HepG2 (cell line): ENCODE data around the gene CYSRT1. TPM values are rescaled to one million over a fixed set of nuclear protein-coding genes. Genes with fewer than 3 reads are reported as not detected.

Experiments used
- ATAC-seq: fragments of 200-7000 bp; cut with Tn5 transposase; 3 replicates; pipeline ENCODE4 v1.9.1; 2020; ENCODE audit warnings: mild to moderate bottlenecking, moderate library complexity
- BruUV-seq: library from RNA; stranded (reverse); fragments of 400-500 nt; replicated peaks from 2 replicates; lab custom pipeline; 2021; lab: Mats Ljungman, UMichigan
- CTCF ChIA-PET: fragments of 300-600 bp; formaldehyde crosslinking; extraction: SDS; loops from one replicate; lab custom pipeline; 2021; ENCODE audit warnings: low total read pairs, inconsistent platforms, low intra/inter-chr PET ratio; lab: Yijun Ruan, JAX
- POLR2A ChIA-PET: fragments of 350-600 bp; sonication (Branson Sonifier 250); formaldehyde crosslinking; loops from one replicate; lab custom pipeline; 2020; ENCODE audit warnings: antibody characterized with exemption, inconsistent platforms; lab: Yijun Ruan, JAX
- DNase-seq: peaks from one replicate; pipeline ENCODE4 v3.0.0-alpha.2; 2015; ENCODE audit warnings: low spot score
- FAIRE-seq: peaks from 3 replicates; lab custom pipeline; 2011; peaks lifted over from hg19 to GRCh38; lab: Jason Lieb, UNC
- H2AFZ ChIP-seq: one replicate; pipeline ENCODE4 v1.6.1; 2011; ENCODE audit warnings: low read length, inconsistent platforms
- H3K27ac ChIP-seq: fragments of 300-600 bp; 3 replicates; pipeline ENCODE4 v1.8.0; 2011; ENCODE audit warnings: mixed run types, mild to moderate bottlenecking, mixed read lengths, low read length, inconsistent platforms; ENCODE audit not compliant: insufficient read depth; ENCODE audit errors: extremely low read length
- H3K27me3 ChIP-seq, 2 experiments: fragments of 200-600 bp in 1 of 2; 2 replicates in 1 of 2; 3 replicates in 1 of 2; pipeline versions ENCODE4 v1.6.0 to v1.8.0; 2011; ENCODE audit warnings: low read length in 2 of 2, mild to moderate bottlenecking in 2 of 2, moderate library complexity in 2 of 2, inconsistent platforms in 1 of 2; ENCODE audit not compliant: insufficient read depth in 2 of 2, control insufficient read depth in 1 of 2
- H3K36me3 ChIP-seq, 2 experiments: fragments of 200-600 bp in 1 of 2; replicated peaks in 1 of 2; 2 replicates in 1 of 2; 3 replicates in 1 of 2; pipeline versions ENCODE4 v1.5.1 to v1.8.0; 2011; ENCODE audit warnings: low read length in 2 of 2, inconsistent platforms in 1 of 2; ENCODE audit not compliant: insufficient read depth in 2 of 2, control insufficient read depth in 1 of 2
- H3K4me1 ChIP-seq: 2 replicates; pipeline ENCODE4 v1.5.1; 2012; ENCODE audit warnings: low read length, inconsistent platforms; ENCODE audit not compliant: insufficient read depth
- H3K4me2 ChIP-seq: 2 replicates; pipeline ENCODE4 v1.6.0; 2011; ENCODE audit warnings: low read depth, low read length, inconsistent platforms
- H3K4me3 ChIP-seq, 3 experiments: fragments of 200-600 bp in 1 of 3; sonication (generic), shearing (Covaris generic) in 1 of 3; replicated peaks in 1 of 3; 2 replicates each; pipeline ENCODE4 v1.5.1; 2011 to 2016; ENCODE audit warnings: low read length in 3 of 3, inconsistent platforms in 2 of 3, low read depth in 2 of 3, mild to moderate bottlenecking in 2 of 3, control low read depth in 1 of 3, mixed read lengths in 1 of 3; ENCODE audit not compliant: insufficient read depth in 1 of 3
- H3K79me2 ChIP-seq: one replicate; pipeline ENCODE4 v1.6.1; 2011; ENCODE audit warnings: low read length, inconsistent platforms; ENCODE audit not compliant: insufficient read depth
- H3K9ac ChIP-seq: 2 replicates; pipeline ENCODE4 v1.6.0; 2011; ENCODE audit warnings: mild to moderate bottlenecking, low read depth, low read length, inconsistent platforms; ENCODE audit not compliant: insufficient read depth
- H3K9me3 ChIP-seq: 2 replicates; pipeline ENCODE4 v1.5.1; 2012; ENCODE audit warnings: mild to moderate bottlenecking, low read length
- H4K20me1 ChIP-seq: 2 replicates; pipeline ENCODE4 v1.6.0; 2011; ENCODE audit warnings: inconsistent platforms, mild to moderate bottlenecking, low read length, moderate library complexity; ENCODE audit not compliant: insufficient read depth
- IKZF4 ChIP-seq: sonication (generic); formaldehyde crosslinking; IDR thresholded peaks from 2 replicates; pipeline ENCODE4 v1.5.1; 2020; ENCODE audit warnings: borderline replicate concordance, mild to moderate bottlenecking, low read depth, missing genetic modification reagents; ENCODE audit errors: not compliant biosample characterization
- KMT2B ChIP-seq: IDR thresholded peaks from 2 replicates; pipeline ENCODE4 v1.6.1; 2016; ENCODE audit warnings: missing genetic modification reagents, missing compliant biosample characterization
- MLXIP ChIP-seq: sonication (generic); formaldehyde crosslinking; IDR thresholded peaks from 2 replicates; pipeline ENCODE4 v1.9.0; 2021; ENCODE audit warnings: missing genetic modification reagents, borderline replicate concordance
- SIN3B ChIP-seq: fragments of 150-350 bp; IDR thresholded peaks from 2 replicates; pipeline ENCODE4 v1.6.1; 2014; ENCODE audit warnings: low read length
- STAT5B ChIP-seq: sonication (generic); formaldehyde crosslinking; IDR thresholded peaks from 2 replicates; pipeline ENCODE4 v1.4.0; 2020; ENCODE audit warnings: missing genetic modification reagents
- THAP11 ChIP-seq: IDR thresholded peaks from 2 replicates; pipeline ENCODE4 v1.6.1; 2016; ENCODE audit warnings: missing biosample characterization, missing genetic modification reagents
- ZFX ChIP-seq: sonication (generic); formaldehyde crosslinking; IDR thresholded peaks from 2 replicates; pipeline ENCODE4 v1.4.0; 2020; ENCODE audit warnings: mild to moderate bottlenecking, low read depth, missing genetic modification reagents, moderate library complexity
- ZNF121 ChIP-seq: sonication (generic); formaldehyde crosslinking; IDR thresholded peaks from 2 replicates; pipeline ENCODE4 v1.5.0; 2020; ENCODE audit warnings: mild to moderate bottlenecking, missing genetic modification reagents
- ZNF207 ChIP-seq: fragments of 450-650 bp; IDR thresholded peaks from 2 replicates; pipeline ENCODE4 v1.6.1; 2016; ENCODE audit warnings: antibody characterized with exemption, borderline replicate concordance
- WGBS: methylation state at CpG from one replicate; pipeline ENCODE4 v1.1.6; 2017; ENCODE audit warnings: low lambda C conversion rate; 5-methylcytosine and 5-hydroxymethylcytosine counted together
- in situ Hi-C: cut with HindIII; loops from 2 replicates; pipeline ENCODE4 v1.10.0; 2017; ENCODE audit warnings: low pct_unique_long_range_greater_than_20kb; ENCODE audit not compliant: extremely low pct_ligation_motif_present
- intact Hi-C: fragments of 100-400 bp; cut with micrococcal nuclease; formaldehyde crosslinking; loops from one replicate; pipeline ENCODE4 v1.10.0; 2022; ENCODE audit not compliant: unreplicated experiment
- polyA plus RNA-seq, 8 experiments: library from polyadenylated mRNA; depleted of rRNA in 3 of 8; stranded (reverse) in 7 of 8; unstranded in 1 of 8; fragments of >200 nt; fragmentation: Illumina TruSeq in 4 of 8; extraction: Trizol in 4 of 8; gene quantifications; 2 replicates each; pipeline versions ENCODE4 v1.2.1 to v1.2.3, GENCODE V29; 2011 to 2016; ENCODE audit warnings: low read depth in 4 of 8, missing spikeins in 1 of 8, mixed read lengths in 1 of 8; ENCODE audit not compliant: insufficient read depth in 1 of 8
- total RNA-seq, 5 experiments: library from RNA; depleted of rRNA; stranded (reverse); fragments of >200 nt; fragmentation: Illumina TruSeq; extraction: Trizol; gene quantifications; 2 replicates each; pipeline ENCODE4 v1.2.3, GENCODE V29; 2016; ENCODE audit warnings: low read depth in 1 of 5
- TF ChIP-seq, protein P1 (sequence below): sonication (generic); formaldehyde crosslinking; IDR thresholded peaks from 2 replicates; pipeline ENCODE4 v1.4.0; 2020; ENCODE audit warnings: mild to moderate bottlenecking, missing genetic modification reagents
- TF ChIP-seq, protein P2 (sequence below): sonication (generic); formaldehyde crosslinking; conservative IDR thresholded peaks from 2 replicates; pipeline ENCODE4 v1.4.0; 2020; ENCODE audit warnings: mild to moderate bottlenecking, missing genetic modification reagents, moderate library complexity

Gene CYSRT1
- total and polyA plus RNA-seq, 2 of the 13 experiments (the other 11 are each of a cell fraction or from before 2014, with no cell fraction given) = 1.5 to 2.1 TPM

DNA sequence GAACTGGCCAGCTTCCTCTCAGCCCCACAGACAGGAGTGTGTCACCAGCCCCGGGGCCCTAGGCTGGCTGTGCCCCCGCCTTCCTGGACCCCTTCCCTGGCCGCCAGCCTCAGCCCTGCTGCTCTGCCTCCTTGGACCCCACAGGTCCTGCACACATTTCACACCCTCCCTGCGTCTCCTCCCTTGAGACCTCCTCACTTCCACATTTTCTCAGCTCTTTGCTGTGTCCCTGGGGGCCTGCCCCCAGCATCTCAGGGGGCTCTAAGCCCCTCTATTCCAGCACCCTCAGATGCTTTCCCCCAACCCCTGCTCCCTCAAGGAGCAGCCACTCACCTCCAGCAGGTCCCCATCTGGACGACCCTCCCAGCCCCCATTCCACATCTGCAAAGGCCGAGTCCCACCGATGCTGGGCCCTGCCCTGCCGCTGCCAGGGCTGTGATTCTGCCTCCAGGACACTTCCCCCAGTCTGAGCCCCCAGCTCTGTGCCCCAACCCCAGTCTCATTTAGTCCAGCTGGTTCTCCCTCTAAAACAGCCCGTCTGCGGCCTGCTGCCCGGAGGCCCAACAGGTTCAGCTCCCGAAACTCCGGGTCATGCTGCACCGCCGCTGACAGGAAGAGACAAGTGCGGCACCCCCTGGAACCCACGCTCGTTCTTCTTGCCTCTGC lies 9.9 kb downstream of the CYSRT1 start (continued):
- no peak for TF ChIP-seq ZNF207
- TF ChIP-seq, protein P1, sequence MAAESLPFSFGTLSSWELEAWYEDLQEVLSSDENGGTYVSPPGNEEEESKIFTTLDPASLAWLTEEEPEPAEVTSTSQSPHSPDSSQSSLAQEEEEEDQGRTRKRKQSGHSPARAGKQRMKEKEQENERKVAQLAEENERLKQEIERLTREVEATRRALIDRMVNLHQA (CRISPR knock-in tag) = no peak

DNA sequence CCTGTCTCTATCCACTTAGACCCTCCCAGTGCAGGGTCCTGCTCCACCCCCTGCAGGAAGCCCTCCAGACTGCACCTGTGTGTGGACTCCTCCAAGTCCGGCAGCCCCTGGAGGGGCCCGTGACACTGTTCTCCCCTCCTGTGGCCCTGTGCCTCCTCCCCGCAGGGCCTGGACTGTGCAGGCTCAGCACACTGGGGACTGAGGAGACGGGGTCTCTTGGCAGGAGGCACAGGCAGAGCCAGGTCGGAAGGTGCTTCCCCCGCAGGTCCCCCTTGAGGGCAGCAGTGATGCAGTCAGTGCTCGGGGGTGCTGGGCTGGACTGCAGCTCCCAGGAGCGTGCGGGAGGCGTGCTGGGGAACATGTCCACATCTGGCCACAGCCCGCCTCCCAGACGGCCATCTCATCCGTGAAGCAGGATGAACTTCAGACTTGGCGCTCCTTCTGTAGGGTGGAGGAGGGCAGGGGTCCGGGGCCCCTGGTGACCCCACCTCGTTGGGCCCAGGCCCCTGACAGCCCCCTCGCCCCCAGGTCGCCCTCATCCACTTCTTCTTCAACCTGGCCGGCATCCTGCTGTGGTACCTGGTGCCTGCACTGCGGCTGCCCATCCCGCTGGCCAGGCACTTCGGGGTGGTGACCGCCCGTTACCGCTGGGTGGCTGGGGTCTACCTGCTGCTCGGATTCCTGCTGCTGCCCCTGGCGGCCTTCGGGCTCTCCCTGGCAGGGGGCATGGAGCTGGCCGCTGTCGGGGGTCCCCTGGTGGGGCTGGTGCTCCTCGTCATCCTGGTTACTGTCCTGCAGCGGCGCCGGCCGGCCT lies 10.7 kb downstream of the CYSRT1 start:
- FAIRE-seq (no peak), ATAC-seq (peak; percentile 53), DNase-seq (peak; percentile 45)
- Histone ChIP-seq H3K9me3 (no peaks in the 10 kb centered on the region), H3K27ac (peak overlapping the region; percentile 68), H3K27me3 (no peaks in the 10 kb centered on the region), H3K36me3 (no peaks in the 10 kb centered on the region), H3K4me1 (peaks cover 59% of the 10 kb centered on the region), H2AFZ (no peak overlapping the region), H3K4me2 (peak overlapping the region; percentile 85), H3K9ac (peak overlapping the region; percentile 72), H4K20me1 (no peaks in the 10 kb centered on the region), H3K4me3 (peak overlapping the region; percentile 67 to 81 (median 72)), H3K79me2 (peaks cover 15% of the 10 kb centered on the region)
- ChIA-PET POLR2A (interaction anchor here (0.7 to 7.4 kb wide), 14 partner anchors 8 to 180 kb away, joined by 4 to 78 read pairs (median 7); partner anchors contain the start of genes ANAPC2, CYSRT1, MAN1B1 and NELFB), CTCF (interaction anchor here (0.9 to 2.6 kb wide), 10 partner anchors 12 to 117 kb away, joined by 3 to 19 read pairs (median 3); partner anchors contain the start of genes ANAPC2, SSNA1 and TOR4A)
- BruUV-seq = no TSS peak
- in situ Hi-C loops = no loop called here
- 0% methylated on average over 3 of the region's 35 CpGs for WGBS
- intact Hi-C loops = loop anchor here (2.0 kb wide), 1 partner anchor 13 kb away; the partner anchor contains the start of gene RNF208
- TF ChIP-seq KMT2B (0 out of 2 replicates have a peak, but pooled peaks have one; percentile 9), THAP11 (CRISPR knock-in tag) (peak; percentile 35; the same call in 1 of the 2 replicates), ZFX (CRISPR knock-in tag) (peak; percentile 8; the same call in 1 of the 2 replicates), STAT5B (CRISPR knock-in tag) (0 out of 2 replicates have a peak, but pooled peaks have one; percentile 54), SIN3B (no peak; the same call in 1 of the 2 replicates), ZNF121 (CRISPR knock-in tag) (no peak), MLXIP (0 out of 2 replicates have a peak, but pooled peaks have one; percentile 42), IKZF4 (CRISPR knock-in tag) (peak; percentile 75)
- TF ChIP-seq, protein P2, sequence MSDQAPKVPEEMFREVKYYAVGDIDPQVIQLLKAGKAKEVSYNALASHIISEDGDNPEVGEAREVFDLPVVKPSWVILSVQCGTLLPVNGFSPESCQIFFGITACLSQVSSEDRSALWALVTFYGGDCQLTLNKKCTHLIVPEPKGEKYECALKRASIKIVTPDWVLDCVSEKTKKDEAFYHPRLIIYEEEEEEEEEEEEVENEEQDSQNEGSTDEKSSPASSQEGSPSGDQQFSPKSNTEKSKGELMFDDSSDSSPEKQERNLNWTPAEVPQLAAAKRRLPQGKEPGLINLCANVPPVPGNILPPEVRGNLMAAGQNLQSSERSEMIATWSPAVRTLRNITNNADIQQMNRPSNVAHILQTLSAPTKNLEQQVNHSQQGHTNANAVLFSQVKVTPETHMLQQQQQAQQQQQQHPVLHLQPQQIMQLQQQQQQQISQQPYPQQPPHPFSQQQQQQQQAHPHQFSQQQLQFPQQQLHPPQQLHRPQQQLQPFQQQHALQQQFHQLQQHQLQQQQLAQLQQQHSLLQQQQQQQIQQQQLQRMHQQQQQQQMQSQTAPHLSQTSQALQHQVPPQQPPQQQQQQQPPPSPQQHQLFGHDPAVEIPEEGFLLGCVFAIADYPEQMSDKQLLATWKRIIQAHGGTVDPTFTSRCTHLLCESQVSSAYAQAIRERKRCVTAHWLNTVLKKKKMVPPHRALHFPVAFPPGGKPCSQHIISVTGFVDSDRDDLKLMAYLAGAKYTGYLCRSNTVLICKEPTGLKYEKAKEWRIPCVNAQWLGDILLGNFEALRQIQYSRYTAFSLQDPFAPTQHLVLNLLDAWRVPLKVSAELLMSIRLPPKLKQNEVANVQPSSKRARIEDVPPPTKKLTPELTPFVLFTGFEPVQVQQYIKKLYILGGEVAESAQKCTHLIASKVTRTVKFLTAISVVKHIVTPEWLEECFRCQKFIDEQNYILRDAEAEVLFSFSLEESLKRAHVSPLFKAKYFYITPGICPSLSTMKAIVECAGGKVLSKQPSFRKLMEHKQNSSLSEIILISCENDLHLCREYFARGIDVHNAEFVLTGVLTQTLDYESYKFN = peak; percentile 28; the same call in 1 of the 2 replicates
